ENCODE measurements around the gene TST.
A peak's percentile ranks its signal among the peaks of the same experiment; 100 is the strongest.

TST gene

GRCh38 chr22:36979016-36979910 is 40.0 kb downstream of the TST start:
- DNase-seq: no peak

DNA sequence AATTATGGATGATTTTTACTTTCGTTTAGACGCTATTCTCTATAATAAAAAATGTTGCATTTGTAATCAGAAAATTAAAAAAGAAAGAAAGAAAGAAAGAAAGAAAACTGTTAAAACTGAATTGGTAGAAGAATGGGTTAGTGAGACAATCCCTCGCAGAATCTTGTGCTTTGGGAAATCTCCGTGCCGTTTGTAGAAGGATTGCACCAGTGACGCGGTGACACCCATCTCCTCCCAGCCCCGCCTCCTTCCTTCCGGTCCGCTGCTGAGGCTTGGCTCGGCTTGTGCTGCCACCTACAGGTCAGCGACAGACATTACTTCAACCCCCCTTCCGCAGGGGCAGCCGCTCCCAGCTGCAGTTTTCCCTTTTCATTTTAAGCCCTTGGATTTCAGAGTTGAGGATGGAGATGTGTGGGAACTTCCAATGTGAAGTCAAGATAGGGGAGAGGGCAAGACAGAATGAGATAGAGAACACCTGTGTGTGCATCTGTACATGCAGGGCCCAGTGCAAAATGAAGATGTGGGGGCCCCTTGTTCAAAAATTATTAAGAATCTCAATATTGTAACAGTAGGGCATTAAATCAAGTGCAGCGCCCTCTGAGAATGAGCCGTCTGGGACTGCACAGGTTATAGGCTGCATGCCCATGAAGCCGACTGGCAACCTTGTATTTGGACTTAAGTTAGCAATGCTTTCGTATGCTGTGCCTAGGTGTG is 41.1 kb downstream of the TST start:
- DNase-seq: peak; percentile 71

DNA sequence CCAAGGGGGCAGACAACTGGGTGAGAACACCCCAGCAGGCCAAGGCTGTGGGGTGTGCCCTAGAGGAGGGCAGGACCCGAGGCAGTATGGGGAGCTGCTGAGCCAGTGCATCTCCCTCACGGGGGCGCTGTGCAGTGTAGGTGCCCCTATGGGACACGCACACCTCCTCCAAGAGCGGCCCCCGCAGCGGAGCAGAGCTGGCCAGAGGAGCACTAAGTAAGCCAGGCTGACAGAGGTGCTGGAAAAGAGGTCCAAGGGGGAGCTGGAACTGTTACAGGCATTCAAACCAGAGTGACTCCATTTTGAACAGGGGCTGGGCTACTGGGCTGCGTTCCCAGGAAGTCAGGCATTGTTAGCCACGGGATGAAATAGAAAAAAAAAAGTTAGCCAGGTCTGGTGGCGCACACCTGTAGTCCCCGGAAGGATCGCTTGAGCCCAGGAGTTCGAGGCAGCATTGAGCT is 41.8 kb downstream of the TST start:
- peak; percentile 39 for DNase-seq

DNA sequence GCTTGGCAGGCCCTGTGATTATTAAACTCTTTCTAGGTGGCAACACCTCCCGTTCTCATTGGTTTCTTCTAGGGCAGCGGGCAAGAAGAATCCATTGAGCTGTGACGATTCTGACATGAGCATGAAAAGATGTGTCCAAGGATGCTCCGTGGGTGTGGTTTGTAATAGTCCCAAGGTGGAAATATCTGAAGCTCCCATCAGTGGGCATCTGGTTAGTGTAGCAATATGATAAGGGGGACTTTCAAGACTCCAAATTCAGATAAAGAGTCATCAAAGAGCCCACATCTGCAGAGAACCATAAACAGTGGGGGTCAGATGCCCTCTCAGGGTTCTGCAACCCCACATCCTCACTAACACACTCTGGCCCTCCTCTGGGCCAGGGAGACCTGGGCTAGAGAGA is 42.6 kb downstream of the TST start:
- DNase-seq: no peak

DNA sequence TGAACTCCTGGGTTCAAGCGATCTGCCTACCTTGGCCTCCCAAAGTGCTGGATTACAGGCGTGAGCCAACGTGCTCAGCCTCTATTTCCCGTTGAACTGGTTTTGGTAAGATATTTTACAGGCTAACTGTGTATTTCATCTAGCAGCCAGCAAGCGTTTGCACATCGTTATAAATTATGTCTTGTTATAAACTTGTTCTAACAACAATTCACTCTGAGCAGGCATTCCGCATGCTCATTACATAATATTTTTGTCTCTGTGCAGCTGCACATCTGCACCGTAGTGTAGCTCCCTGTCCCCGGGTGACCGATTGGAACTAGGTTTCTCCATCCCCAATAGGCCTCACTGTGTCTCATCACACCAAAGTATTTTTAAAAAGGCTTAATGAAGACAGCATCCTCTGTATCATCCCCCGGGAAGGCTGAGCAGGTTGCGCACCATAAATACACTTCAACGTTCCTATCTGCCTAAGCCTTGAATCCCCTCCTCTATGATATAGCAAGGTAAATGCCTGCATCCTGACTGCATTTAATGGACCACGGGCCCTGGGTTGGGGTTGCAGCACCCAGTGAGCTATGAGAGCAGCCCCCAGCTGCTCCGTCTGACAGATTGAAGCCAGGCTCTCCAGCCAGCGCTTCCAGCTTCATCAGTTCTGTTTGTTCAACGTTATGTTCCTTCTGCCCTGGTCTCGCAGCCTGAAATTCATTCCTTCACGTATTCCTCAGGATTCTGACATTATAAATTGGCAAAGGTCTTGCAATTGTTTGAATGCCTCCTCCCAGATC is 47.7 kb downstream of the TST start:
- DNase-seq: no peak

DNA sequence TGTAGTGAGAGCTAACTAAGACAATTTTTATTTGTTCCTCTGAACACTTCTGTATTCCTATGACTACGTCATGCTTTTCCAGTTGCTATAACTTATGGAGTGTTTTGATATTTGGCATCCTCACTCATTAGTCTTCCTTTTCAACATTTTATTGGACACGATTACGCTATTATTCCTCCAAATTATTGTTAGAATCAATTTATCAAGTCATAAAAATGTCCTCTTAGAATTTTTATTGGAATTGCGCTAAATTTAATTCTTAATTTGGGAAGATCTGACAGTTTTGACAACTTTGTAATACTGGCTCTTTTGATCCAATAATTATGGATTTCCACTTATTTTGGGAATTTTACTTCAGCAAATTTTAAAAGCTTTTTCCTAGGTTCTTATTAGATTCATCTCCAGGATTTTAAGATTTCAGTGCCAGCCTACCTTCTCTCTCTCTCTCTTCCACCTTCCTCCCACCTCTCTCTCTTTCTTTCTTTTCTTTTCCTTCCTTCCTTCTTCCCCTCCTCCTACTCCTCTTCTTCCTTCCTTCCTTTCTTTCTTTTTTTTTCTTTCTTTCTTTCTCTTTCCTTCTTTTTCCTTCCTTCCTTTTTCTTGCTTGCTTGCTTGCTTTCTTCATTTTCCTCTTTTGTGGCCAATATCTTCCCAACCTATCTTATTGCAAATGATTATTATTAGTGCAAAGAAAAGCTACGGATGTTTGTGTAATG is 50.8 kb downstream of the TST start:
- DNase-seq: no peak

DNA sequence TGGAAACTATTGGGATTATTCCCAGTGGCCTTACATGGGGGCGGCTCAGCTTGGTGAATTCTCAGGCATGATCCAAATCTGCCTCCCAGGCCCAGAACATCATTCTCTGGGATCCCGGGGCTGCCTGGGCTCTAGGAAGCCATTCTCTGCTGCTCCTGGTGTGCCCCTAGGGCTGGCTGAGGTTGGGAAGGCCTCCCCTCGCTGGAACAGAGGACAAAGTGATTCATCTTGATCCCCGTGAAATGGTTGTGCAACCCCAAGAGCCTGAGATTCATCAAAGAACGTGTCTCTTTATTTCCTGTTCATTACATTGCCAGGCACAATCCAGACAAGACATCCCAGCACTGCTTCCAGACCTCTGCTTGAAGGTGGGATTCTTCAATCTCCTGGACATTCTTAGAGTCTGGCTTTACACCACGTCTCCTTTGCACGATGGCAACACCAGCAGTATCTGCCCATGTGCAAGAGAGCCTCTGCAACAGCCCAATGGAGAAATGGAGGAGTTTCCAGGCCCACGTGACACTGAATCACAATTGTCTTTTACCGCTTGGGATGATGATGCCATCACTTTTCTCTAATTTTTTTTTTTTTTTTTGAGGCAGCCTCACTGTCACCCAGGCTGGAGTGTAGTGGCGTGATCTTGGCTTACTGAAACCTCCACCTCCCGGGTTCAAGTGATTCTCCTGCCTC is 52.3 kb downstream of the TST start:
- no peak for DNase-seq

GRCh38 chr22:36965696-36966095 is 53.6 kb downstream of the TST start:
- DNase-seq: no peak

GRCh38 chr22:36964106-36964505 is 55.1 kb downstream of the TST start:
- DNase-seq: no peak

GRCh38 chr22:36963302-36963701 is 55.9 kb downstream of the TST start:
- no peak for DNase-seq

GRCh38 chr22:36961626-36962025 is 57.6 kb downstream of the TST start:
- no peak for DNase-seq
